Nephron progenitor cell (in vitro differentiated cells): Measurements from ENCODE around the gene SIM1.

Experiments used
- DNase-seq: peaks from one replicate; pipeline ENCODE4 v3.0.0; 2021
- H3K27ac Mint-ChIP-seq: 2 replicates; pipeline ENCODE4 v1.8.0; 2021; ENCODE audit warnings: mild to moderate bottlenecking, moderate library complexity, mixed read lengths
- H3K27me3 Mint-ChIP-seq: 2 replicates; pipeline ENCODE4 v1.8.0; 2021; ENCODE audit warnings: mild to moderate bottlenecking, low read depth, mixed read lengths; ENCODE audit not compliant: poor library complexity
- H3K36me3 Mint-ChIP-seq: 2 replicates; pipeline ENCODE4 v1.8.0; 2021; ENCODE audit warnings: low read depth, mixed read lengths
- H3K4me1 Mint-ChIP-seq: 2 replicates; pipeline ENCODE4 v1.8.0; 2021; ENCODE audit warnings: mixed read lengths
- H3K4me3 Mint-ChIP-seq: 2 replicates; pipeline ENCODE4 v1.8.0; 2021; ENCODE audit warnings: mild to moderate bottlenecking, moderate library complexity, mixed read lengths
- H3K9me3 Mint-ChIP-seq: 2 replicates; pipeline ENCODE4 v1.8.0; 2021; ENCODE audit warnings: mild to moderate bottlenecking, moderate library complexity, mixed read lengths
- CTCF ChIP-seq: fragments of 200-600 bp; sonication (generic); IDR thresholded peaks from 2 replicates; pipeline ENCODE4 v1.5.0; 2021; ENCODE audit warnings: antibody characterized with exemption

SIM1 gene

GRCh38 chr6:100349366-100349765 is 115.4 kb downstream of the SIM1 start:
- Mint-ChIP-seq H3K27me3 (no peaks in the 10 kb centered on the region), H3K4me3 (no peak overlapping the region), H3K27ac (peak overlapping the region; percentile 31), H3K4me1 (peaks cover 35% of the 10 kb centered on the region), H3K36me3 (peaks cover 16% of the 10 kb centered on the region), H3K9me3 (peaks cover 17% of the 10 kb centered on the region)
- TF ChIP-seq CTCF = no peak
- no peak for DNase-seq

- Mint-ChIP-seq H3K4me1 (peaks cover 35% of the 10 kb centered on the region), H3K27ac (no peak overlapping the region), H3K36me3 (peaks cover 5% of the 10 kb centered on the region), H3K9me3 (peaks cover 6% of the 10 kb centered on the region), H3K27me3 (no peaks in the 10 kb centered on the region), H3K4me3 (no peak overlapping the region)
- DNase-seq = no peak
- TF ChIP-seq CTCF = no peak
These were observed 116.7 kb downstream of the SIM1 start for GRCh38 chr6:100347901-100348550.

- Mint-ChIP-seq H3K27me3 (no peaks in the 10 kb centered on the region), H3K27ac (no peak overlapping the region), H3K9me3 (peaks cover 1% of the 10 kb centered on the region), H3K4me1 (peaks cover 40% of the 10 kb centered on the region), H3K36me3 (peaks cover 1% of the 10 kb centered on the region), H3K4me3 (no peak overlapping the region)
- TF ChIP-seq CTCF = no peak
- no peak for DNase-seq
These were observed 117.9 kb downstream of the SIM1 start for GRCh38 chr6:100346828-100347227.

- no peaks in the 10 kb centered on the region for H3K27me3 Mint-ChIP-seq
- no peaks in the 10 kb centered on the region for H3K9me3 Mint-ChIP-seq
- H3K4me1 Mint-ChIP-seq = peaks cover 40% of the 10 kb centered on the region
- no peaks in the 10 kb centered on the region for H3K36me3 Mint-ChIP-seq
- no peak for DNase-seq
- no peak for TF ChIP-seq CTCF
- H3K27ac Mint-ChIP-seq = no peak overlapping the region
- no peak overlapping the region for H3K4me3 Mint-ChIP-seq
These were observed 118.5 kb downstream of the SIM1 start for GRCh38 chr6:100346203-100346602.

GRCh38 chr6:100344761-100345160 is 120.0 kb downstream of the SIM1 start:
- Mint-ChIP-seq H3K9me3 (peaks cover 7% of the 10 kb centered on the region), H3K36me3 (no peaks in the 10 kb centered on the region), H3K4me3 (no peak overlapping the region), H3K4me1 (peaks cover 39% of the 10 kb centered on the region), H3K27ac (peak overlapping the region; percentile 73), H3K27me3 (no peaks in the 10 kb centered on the region)
- no peak for DNase-seq
- no peak for TF ChIP-seq CTCF

- H3K27ac Mint-ChIP-seq = no peak overlapping the region
- peaks cover 34% of the 10 kb centered on the region for H3K4me1 Mint-ChIP-seq
- H3K9me3 Mint-ChIP-seq = peaks cover 7% of the 10 kb centered on the region
- TF ChIP-seq CTCF = no peak
- no peaks in the 10 kb centered on the region for H3K36me3 Mint-ChIP-seq
- no peak overlapping the region for H3K4me3 Mint-ChIP-seq
- no peak for DNase-seq
- no peaks in the 10 kb centered on the region for H3K27me3 Mint-ChIP-seq
These were observed 120.4 kb downstream of the SIM1 start for GRCh38 chr6:100344321-100344720.
